Lower lobe of right lung (tissue), 2 donors: ENCODE data around the gene CENPC. TPM values are rescaled to one million over a fixed set of nuclear protein-coding genes. Genes with fewer than 3 reads are reported as not detected.
"Not testable (repeated sequence)": the region's sequence is repeated elsewhere in the genome, so short reads cannot be mapped to it uniquely, and the experiment has no call there.

ENCODE experiments used
- ATAC-seq, 2 donors: fragments of 200-7000 bp; cut with Tn5 transposase; one replicate each; pipeline ENCODE4 v1.9.1; 2020 to 2022; ENCODE audit warnings: mild to moderate bottlenecking in 2 of 2, moderate library complexity in 2 of 2
- DNase-seq: peaks from one replicate; pipeline ENCODE4 v3.0.0-alpha.2; 2020
- H3K27ac ChIP-seq: fragments of 200-600 bp; one replicate; pipeline ENCODE4 v1.8.0; 2022
- H3K27me3 ChIP-seq: fragments of 200-600 bp; one replicate; pipeline ENCODE4 v1.8.0; 2022; ENCODE audit warnings: low read depth
- H3K36me3 ChIP-seq: fragments of 200-600 bp; one replicate; pipeline ENCODE4 v1.8.0; 2022; ENCODE audit warnings: mild to moderate bottlenecking
- H3K4me1 ChIP-seq: fragments of 200-600 bp; one replicate; pipeline ENCODE4 v1.8.0; 2022
- H3K4me3 ChIP-seq: fragments of 200-600 bp; one replicate; pipeline ENCODE4 v1.8.0; 2022; ENCODE audit warnings: mild to moderate bottlenecking
- H3K9me3 ChIP-seq: fragments of 200-600 bp; one replicate; pipeline ENCODE4 v1.8.0; 2022
- intact Hi-C: fragments of 100-400 bp; cut with DNase I; formaldehyde crosslinking; loops from one replicate; pipeline ENCODE4 v1.11.0; 2022
- total RNA-seq: library from RNA; stranded (reverse); fragmentation: NEBNext Ultra II Directional; extraction: Animal tissue kit (Norgen Biotek cat#: 25700); gene quantifications from one replicate; pipeline ENCODE4 v1.2.1, GENCODE V29; 2021
- TF ChIP-seq, protein P1 (sequence below): fragments of 200-600 bp; IDR thresholded peaks from one replicate; pipeline ENCODE4 v1.8.0; 2022; ENCODE audit warnings: antibody characterized with exemption, mild to moderate bottlenecking
- donor health status: DM: no; HTN: yes; CAD: no; lungs with severe emphysema.

Gene CENPC
- total RNA-seq, 1 donor from 2014 or later, result 27.4 TPM

DNA sequence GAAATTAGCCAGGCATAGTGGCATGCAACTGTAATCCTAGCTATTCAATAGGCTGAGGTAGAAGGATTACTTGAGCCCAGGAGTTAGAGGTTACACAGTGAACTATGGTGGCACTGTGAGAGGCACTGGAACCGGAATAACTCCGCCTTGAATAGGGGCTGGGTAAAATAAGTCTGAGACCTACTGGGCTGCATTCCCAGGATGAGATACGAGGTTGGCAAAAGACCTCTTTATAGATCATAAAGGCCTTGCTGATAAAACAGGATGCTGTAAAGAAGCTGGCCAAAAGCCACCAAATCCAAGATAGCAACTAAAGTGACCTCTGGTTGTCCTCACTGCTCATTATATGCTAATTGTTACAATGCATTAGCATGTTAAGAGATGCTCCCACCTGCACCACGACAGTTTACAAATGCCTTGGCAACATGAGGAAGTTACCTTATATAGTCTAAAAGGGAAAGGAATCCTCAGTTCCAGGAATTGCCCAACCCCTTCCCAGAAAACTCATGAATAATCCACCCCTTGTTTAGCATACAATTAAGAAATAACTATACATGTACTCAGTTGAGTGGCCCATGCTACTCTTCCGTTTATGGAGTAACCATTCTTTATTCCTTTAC is 88.6 kb downstream of the CENPC start:
- intact Hi-C loops, result no loop called here
- Histone ChIP-seq H3K4me3 (no peak overlapping the region), H3K27ac (no peak overlapping the region), H3K27me3 (no peaks in the 10 kb centered on the region), H3K9me3 (no peaks in the 10 kb centered on the region), H3K36me3 (peaks cover 34% of the 10 kb centered on the region), H3K4me1 (no peaks in the 10 kb centered on the region)
- ATAC-seq, result no peak
- no peak for DNase-seq
- TF ChIP-seq, protein P1, sequence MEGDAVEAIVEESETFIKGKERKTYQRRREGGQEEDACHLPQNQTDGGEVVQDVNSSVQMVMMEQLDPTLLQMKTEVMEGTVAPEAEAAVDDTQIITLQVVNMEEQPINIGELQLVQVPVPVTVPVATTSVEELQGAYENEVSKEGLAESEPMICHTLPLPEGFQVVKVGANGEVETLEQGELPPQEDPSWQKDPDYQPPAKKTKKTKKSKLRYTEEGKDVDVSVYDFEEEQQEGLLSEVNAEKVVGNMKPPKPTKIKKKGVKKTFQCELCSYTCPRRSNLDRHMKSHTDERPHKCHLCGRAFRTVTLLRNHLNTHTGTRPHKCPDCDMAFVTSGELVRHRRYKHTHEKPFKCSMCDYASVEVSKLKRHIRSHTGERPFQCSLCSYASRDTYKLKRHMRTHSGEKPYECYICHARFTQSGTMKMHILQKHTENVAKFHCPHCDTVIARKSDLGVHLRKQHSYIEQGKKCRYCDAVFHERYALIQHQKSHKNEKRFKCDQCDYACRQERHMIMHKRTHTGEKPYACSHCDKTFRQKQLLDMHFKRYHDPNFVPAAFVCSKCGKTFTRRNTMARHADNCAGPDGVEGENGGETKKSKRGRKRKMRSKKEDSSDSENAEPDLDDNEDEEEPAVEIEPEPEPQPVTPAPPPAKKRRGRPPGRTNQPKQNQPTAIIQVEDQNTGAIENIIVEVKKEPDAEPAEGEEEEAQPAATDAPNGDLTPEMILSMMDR, result no peak

DNA sequence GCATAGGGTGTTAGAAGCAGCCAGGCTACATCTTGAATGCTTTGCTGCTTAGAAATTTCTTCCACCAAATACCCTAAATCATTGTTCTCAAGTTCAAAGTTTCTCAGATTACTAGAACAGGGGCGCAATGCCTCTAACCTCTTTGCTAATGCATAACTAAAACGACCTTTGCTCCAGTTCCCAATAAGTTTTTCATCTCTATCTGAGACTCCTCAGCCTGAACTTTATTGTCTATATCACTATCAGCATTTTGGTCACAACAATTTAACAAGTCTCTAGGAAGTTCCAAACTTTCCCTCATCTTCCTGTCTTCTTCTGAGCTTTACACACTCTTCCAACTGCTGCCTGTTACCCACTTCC is 92.5 kb downstream of the CENPC start:
- intact Hi-C loops, result not testable (repeated sequence)

DNA sequence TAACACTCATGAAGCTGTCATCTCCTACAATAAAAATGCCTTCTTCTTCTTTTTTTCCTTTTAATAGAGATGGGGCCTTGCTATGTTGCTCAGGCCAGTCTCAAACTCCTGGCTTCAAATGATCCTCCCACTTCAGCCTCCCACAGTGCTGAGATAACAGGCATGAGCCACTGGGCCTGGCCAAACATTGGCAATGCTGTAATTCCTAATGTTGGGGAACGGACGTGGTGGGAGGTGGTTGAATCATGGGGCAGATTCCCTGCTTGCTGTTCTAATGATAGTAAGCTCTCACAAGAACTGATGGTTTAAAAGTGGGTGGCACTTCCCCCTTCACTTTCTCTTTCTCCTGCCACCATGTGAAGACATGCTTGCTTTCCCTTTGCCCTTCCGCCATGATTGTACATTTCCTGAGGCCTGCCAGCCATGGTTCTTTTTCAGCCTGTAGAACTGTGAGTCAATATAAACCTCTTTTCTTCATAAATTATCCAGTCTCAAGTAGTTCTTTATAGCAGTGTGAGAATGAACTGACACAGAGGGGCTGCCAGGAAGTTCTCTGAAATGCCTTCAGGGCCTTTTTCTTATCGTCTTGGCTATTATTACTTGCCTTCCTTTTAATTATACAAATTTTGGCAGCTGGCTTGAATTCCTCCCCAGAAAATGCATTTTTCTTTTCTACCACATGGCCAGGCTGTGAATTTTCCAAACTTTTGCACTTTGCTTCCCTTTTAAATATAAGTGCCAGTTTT is 93.0 kb downstream of the CENPC start:
- intact Hi-C loops, result no loop called here
- Histone ChIP-seq H3K27ac (no peak overlapping the region), H3K9me3 (no peaks in the 10 kb centered on the region), H3K36me3 (peaks cover 26% of the 10 kb centered on the region), H3K4me1 (no peaks in the 10 kb centered on the region), H3K27me3 (no peaks in the 10 kb centered on the region), H3K4me3 (no peak overlapping the region)
- ATAC-seq (no peak), DNase-seq (no peak)
- TF ChIP-seq, protein P1, result no peak

More for the DNA sequence above, 92.5 kb downstream of the CENPC start:
- not testable (repeated sequence) for H3K4me3 ChIP-seq, DNase-seq, H3K9me3 ChIP-seq, H3K27me3 ChIP-seq, H3K27ac ChIP-seq, H3K4me1 ChIP-seq, ATAC-seq
- peaks cover 26% of the 10 kb centered on the region for H3K36me3 ChIP-seq

DNA sequence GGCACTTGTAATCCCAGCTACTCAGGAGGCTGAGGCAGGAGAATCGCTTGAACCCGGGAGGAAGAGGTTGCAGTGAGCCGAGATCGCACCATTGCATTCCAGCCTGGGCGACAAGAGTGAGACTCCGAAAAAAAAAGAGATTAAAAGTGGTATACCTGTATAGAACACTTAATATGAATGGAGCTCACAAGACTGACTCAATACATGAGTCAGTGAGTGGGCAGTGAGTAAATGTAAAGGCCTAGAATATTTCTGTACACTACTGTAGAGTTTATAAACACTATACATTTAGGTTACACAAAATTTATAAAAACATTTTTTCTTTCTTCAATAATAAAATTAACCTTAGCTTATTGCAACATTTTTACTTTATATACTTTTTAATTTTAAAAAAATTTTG is 93.8 kb downstream of the CENPC start:
- ATAC-seq, result no peak
- TF ChIP-seq, protein P1, result no peak
- no peak for DNase-seq
- no peak overlapping the region for H3K27ac ChIP-seq
- no peaks in the 10 kb centered on the region for H3K27me3 ChIP-seq
- no peak overlapping the region for H3K4me3 ChIP-seq
- H3K36me3 ChIP-seq, result peaks cover 26% of the 10 kb centered on the region
- no peaks in the 10 kb centered on the region for H3K9me3 ChIP-seq
- H3K4me1 ChIP-seq, result no peaks in the 10 kb centered on the region
- intact Hi-C loops, result no loop called here

DNA sequence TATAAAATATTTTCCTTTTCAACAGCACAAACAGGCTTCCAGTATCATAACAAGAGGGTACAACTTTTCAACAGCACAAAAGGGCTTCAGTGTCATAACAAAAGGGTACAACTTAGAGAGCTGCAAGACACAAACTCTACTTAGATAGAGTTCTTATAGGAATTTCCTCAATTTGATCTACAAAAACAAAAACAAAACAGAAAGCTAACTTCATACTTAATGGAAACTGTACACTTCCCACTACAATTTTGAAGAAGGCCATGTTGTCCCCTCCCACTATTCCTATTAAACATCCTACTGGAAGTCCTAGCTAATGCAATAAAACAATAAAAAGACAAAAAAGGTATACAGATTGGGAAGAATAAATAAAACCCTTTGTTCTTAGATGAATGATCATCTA is 96.7 kb downstream of the CENPC start:
- DNase-seq (no peak), ATAC-seq (no peak)
- intact Hi-C loops, result no loop called here
- Histone ChIP-seq H3K27me3 (no peaks in the 10 kb centered on the region), H3K4me1 (no peaks in the 10 kb centered on the region), H3K4me3 (no peak overlapping the region), H3K9me3 (no peaks in the 10 kb centered on the region), H3K27ac (no peak overlapping the region), H3K36me3 (peaks cover 9% of the 10 kb centered on the region)
- TF ChIP-seq, protein P1, result no peak

DNA sequence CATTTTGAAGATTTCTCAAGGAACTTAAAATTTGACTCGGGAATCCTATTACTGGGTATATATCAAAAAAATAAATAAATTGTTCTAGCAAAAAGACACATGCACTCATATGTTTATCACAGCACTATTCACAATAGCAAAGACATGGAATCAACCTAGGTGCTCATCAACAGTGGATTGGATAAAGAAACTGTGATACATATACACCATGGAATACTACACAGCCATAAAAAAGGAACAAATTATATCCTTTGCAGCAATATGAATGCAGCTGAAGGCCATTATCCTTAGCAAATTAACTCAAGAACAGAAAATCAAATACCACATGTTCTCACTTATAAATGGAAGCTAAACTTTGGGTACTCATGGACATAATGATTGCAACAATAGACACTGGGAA is 97.4 kb downstream of the CENPC start:
- Histone ChIP-seq H3K4me3 (no peak overlapping the region), H3K27ac (no peak overlapping the region), H3K9me3 (no peaks in the 10 kb centered on the region), H3K4me1 (no peaks in the 10 kb centered on the region), H3K36me3 (peaks cover 4% of the 10 kb centered on the region), H3K27me3 (no peaks in the 10 kb centered on the region)
- intact Hi-C loops, result no loop called here
- no peak for DNase-seq
- no peak for ATAC-seq
- TF ChIP-seq, protein P1, result no peak
